Ovary (tissue), 9 donors: ENCODE data around the gene BNIP2. TPM values are rescaled to one million over a fixed set of nuclear protein-coding genes. Genes with fewer than 3 reads are reported as not detected.
"Not testable (repeated sequence)": the region's sequence is repeated elsewhere in the genome, so short reads cannot be mapped to it uniquely, and the experiment has no call there.

Experiments used
- DNase-seq, 5 donors: peaks; one replicate each; pipeline ENCODE4 v3.0.0-alpha.2; 2019 to 2020
- H3K27ac ChIP-seq, 2 donors: fragments of 200-600 bp; one replicate each; pipeline versions ENCODE4 v1.5.1 to v1.8.0; 2019 to 2022
- H3K27me3 ChIP-seq: fragments of 200-600 bp; one replicate; pipeline ENCODE4 v1.8.0; 2022
- H3K36me3 ChIP-seq: fragments of 200-600 bp; sonication (generic); one replicate; pipeline ENCODE4 v1.5.1; 2019
- H3K4me1 ChIP-seq: one replicate; pipeline ENCODE4 v1.8.1; 2013; ENCODE audit warnings: mild to moderate bottlenecking, moderate library complexity; ENCODE audit not compliant: insufficient read depth
- H3K4me3 ChIP-seq: fragments of 200-600 bp; sonication (generic); one replicate; pipeline ENCODE4 v1.5.1; 2017
- H3K9me3 ChIP-seq, 2 donors: fragments of 200-600 bp in 1 of 2; sonication (generic) in 1 of 2; one replicate each; pipeline versions ENCODE4 v1.5.1 to v1.8.1; 2013 to 2019; ENCODE audit warnings: mild to moderate bottlenecking in 1 of 2, moderate library complexity in 1 of 2
- CTCF ChIP-seq, 3 donors: fragments of 450-650 bp in 2 of 3; fragments of 200-600 bp in 1 of 3; IDR thresholded peaks; one replicate each; pipeline versions ENCODE4 v1.5.1 to v1.8.0; 2016 to 2022; ENCODE audit warnings: antibody characterized with exemption in 3 of 3, mild to moderate bottlenecking in 1 of 3
- EP300 ChIP-seq: sonication (generic); formaldehyde crosslinking; IDR thresholded peaks from one replicate; pipeline ENCODE4 v1.6.1; 2017; ENCODE audit warnings: antibody characterized with exemption
- POLR2A ChIP-seq: fragments of 450-650 bp; IDR thresholded peaks from one replicate; pipeline ENCODE4 v1.6.1; 2017; ENCODE audit warnings: antibody characterized with exemption, mild to moderate bottlenecking, moderate library complexity
- WGBS, 3 donors: extraction: QIAGEN DNeasy Blood & Tissue Kit in 1 of 3; methylation state at CpG; one replicate each; pipeline versions ENCODE4 v1.1.5 to v1.1.7; 2013 to 2017; 5-methylcytosine and 5-hydroxymethylcytosine counted together
- intact Hi-C, 4 donors: fragments of 100-400 bp; cut with DNase I; formaldehyde crosslinking; loops; one replicate each; pipeline versions ENCODE4 v1.11.0 to v1.15.1; 2022 to 2023
- polyA plus RNA-seq, 2 donors: library from polyadenylated mRNA; stranded (reverse); fragments of 200-250 nt in 1 of 2; fragments of 350-450 nt in 1 of 2; fragmentation: Illumina TruSeq in 1 of 2; extraction: RNeasy Lipid Tissue Mini Kit (QIAGEN cat#74804) in 1 of 2; gene quantifications; one replicate each; pipeline ENCODE4 v1.2.3, GENCODE V29; 2013 to 2014
- total RNA-seq, 7 donors: library from RNA; depleted of rRNA in 2 of 7; stranded (reverse); fragments of >200 nt in 2 of 7; fragmentation: NEBNext Ultra II Directional in 3 of 7; extraction: Animal tissue kit (Norgen Biotek cat#: 25700) in 3 of 7; gene quantifications; one replicate each; pipeline versions ENCODE4 v1.1.0 to v1.2.4, GENCODE V29; 2016 to 2023
- donor health status: DM: no; HTN: no; CAD: no; lungs with moderate emphysema.
- donor health status: DM: no; HTN: no; CAD: no.
- donor health status: Bipolar disorder and iron deficiency.
- donor health status: DM: yes; HTN: yes; CAD: no.
- donor health status: DM: no; HTN: no; CAD: no.
- donor health status: DM: yes; HTN: yes; CAD: no.

Gene BNIP2
- total and polyA plus RNA-seq, 9 donors, result 31.3 to 71.4 (median 63.8) TPM

DNA sequence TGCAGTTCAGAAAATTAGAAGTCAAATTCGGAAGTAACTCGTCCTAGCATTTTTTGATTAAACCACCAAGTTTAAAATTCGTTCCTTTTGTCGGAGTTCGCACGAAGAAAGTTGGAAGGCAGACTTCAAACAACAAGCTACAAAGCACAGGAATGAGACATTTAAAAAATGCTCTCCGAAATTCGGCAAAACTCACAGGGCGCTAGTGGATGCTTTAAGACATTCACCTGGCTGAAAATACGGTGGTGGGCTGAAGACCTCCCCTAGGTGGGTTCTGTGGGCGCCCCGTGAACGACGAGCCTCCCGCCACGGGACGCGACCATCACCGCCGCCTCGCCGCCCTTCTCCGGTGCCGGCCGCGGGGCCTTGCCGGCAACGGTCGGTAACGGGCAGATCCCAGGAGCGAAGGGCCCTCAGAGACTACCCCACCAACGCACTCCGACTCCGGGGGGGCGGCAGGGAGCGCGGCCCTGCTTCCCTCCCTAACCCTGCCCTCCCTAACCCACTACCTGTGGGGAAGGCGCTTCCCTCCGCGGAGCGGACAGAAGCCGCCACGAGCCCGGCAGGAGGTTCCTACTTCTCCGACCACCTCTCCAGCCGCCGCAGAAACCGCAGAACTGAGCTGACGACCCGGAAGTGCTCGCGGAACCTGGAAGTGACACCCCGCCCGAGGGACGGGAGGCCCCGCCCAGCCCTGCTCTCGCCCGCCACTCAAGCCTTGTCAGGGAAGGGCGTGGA lies 32.1 kb downstream of the BNIP2 start, which contains the start of gene GTF2A2:
Gene GTF2A2 (minus strand): TSS at position 619 of the 738 bp plus-strand sequence. CDS start 5,238 bp downstream, outside the sequence.
- H3K9me3 ChIP-seq, result no peaks in the 10 kb centered on the region
- H3K27me3 ChIP-seq, result no peaks in the 10 kb centered on the region
- DNase-seq, result peak; percentile 91 to 95 (median 92)
- peak within 1 kb of the TSS; percentile 88 for H3K4me3 ChIP-seq
- intact Hi-C loops, result no loop called here
- peak; percentile 54 for TF ChIP-seq POLR2A
- TF ChIP-seq EP300, result no peak
- H3K36me3 ChIP-seq, result no peaks in the 10 kb centered on the region
- peak within 1 kb of the TSS; percentile 60 to 62 for H3K27ac ChIP-seq
- 0% methylated on average over 55 to 59 of the region's 59 CpGs for WGBS, 3 donors
- H3K4me1 ChIP-seq, result peaks cover 10% of the 10 kb centered on the region

DNA sequence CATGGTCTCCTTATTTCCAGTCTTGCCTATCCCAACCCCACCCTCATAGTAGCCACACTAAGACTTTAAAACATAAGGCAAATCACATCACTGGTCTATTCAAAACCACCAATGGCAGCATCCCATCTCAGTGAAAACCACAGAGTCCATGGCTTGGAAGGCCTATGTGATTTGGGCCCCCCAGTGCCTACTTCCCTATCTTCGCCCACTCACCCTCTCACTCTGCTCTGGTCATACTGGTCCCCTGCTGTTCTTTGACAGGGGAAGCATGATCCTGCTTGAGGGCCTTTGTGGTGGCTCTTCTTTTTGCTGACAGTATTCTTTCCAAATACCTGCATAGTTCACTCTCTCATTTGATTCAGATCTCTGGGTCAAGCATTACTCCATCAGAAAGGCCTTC lies 35.1 kb downstream of the BNIP2 start:
- TF ChIP-seq EP300 (no peak), POLR2A (no peak), CTCF (IDR thresholded peaks at IDR 0.05) (no peak)
- WGBS, 3 donors, result 92 to 100% (median 98%) methylated on average over 1 of the region's 1 CpG
- intact Hi-C loops, result no loop called here
- no peak for DNase-seq
- Histone ChIP-seq H3K27me3 (no peaks in the 10 kb centered on the region), H3K4me1 (peaks cover 10% of the 10 kb centered on the region), H3K4me3 (no peak overlapping the region), H3K27ac (no peak overlapping the region), H3K36me3 (no peaks in the 10 kb centered on the region), H3K9me3 (no peaks in the 10 kb centered on the region)

GRCh38 chr15:59649603-59650002 lies 39.5 kb downstream of the BNIP2 start:
- Histone ChIP-seq H3K4me1 (peaks cover 2% of the 10 kb centered on the region), H3K27ac (no peak overlapping the region), H3K27me3 (no peaks in the 10 kb centered on the region), H3K4me3 (no peak overlapping the region), H3K9me3 (no peaks in the 10 kb centered on the region), H3K36me3 (no peaks in the 10 kb centered on the region)
- TF ChIP-seq POLR2A (no peak), EP300 (no peak), CTCF (IDR thresholded peaks at IDR 0.05) (no peak)
- intact Hi-C loops, result no loop called here
- no peak for DNase-seq

GRCh38 chr15:59647085-59647484 lies 42.0 kb downstream of the BNIP2 start:
- Histone ChIP-seq H3K27me3 (no peaks in the 10 kb centered on the region), H3K4me1 (no peaks in the 10 kb centered on the region), H3K27ac (no peak overlapping the region), H3K36me3 (no peaks in the 10 kb centered on the region), H3K9me3 (no peaks in the 10 kb centered on the region), H3K4me3 (no peak overlapping the region)
- WGBS, 3 donors, result 74 to 82% (median 76%) methylated on average over 1 of the region's 1 CpG
- intact Hi-C loops, result no loop called here
- TF ChIP-seq POLR2A (no peak), EP300 (no peak), CTCF (IDR thresholded peaks at IDR 0.05) (no peak)
- DNase-seq, result no peak

- WGBS, 3 donors, result 93 to 98% (median 98%) methylated on average over 1 of the region's 1 CpG
- no peaks in the 10 kb centered on the region for H3K36me3 ChIP-seq
- TF ChIP-seq EP300, result no peak
- no peak for TF ChIP-seq POLR2A
- TF ChIP-seq CTCF (IDR thresholded peaks at IDR 0.05), result no peak
Measured at GRCh38 chr15:59646277-59646676, 42.8 kb downstream of the BNIP2 start.

DNA sequence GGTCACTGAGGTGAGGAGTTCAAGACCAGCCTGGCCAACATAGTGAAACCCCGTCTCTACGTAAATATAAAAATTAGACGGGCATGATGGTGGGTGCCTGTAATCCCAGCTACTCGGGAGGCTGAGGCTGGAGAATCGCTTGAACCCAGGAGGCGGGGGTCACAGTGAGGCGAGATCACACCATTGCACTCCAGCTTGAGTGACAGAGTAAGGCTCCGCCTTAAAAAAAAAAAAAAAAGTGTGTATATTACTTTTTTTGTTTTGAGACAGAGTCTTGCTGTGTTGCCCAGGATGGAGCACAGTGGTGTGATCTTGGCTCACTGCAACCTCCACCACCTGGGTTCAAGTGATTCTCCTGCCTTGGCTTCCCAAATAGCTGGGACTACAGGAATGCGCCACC lies 43.3 kb downstream of the BNIP2 start:
- H3K36me3 ChIP-seq, DNase-seq, H3K27ac ChIP-seq, H3K9me3 ChIP-seq, intact Hi-C loops, H3K4me3 ChIP-seq, H3K4me1 ChIP-seq, H3K27me3 ChIP-seq: not testable (repeated sequence)
- 94 to 96% (median 96%) methylated on average over 9 of the region's 9 CpGs for WGBS, 3 donors

More at GRCh38 chr15:59646277-59646676, 42.8 kb downstream of the BNIP2 start:
- DNase-seq, result no peak
- no peak overlapping the region for H3K4me3 ChIP-seq
- H3K4me1 ChIP-seq, result no peaks in the 10 kb centered on the region
- intact Hi-C loops, result no loop called here
- H3K27me3 ChIP-seq, result no peaks in the 10 kb centered on the region
- H3K9me3 ChIP-seq, result no peaks in the 10 kb centered on the region
- H3K27ac ChIP-seq, result no peak overlapping the region
